Measurements from ENCODE around the gene SYTL2.

Gene SYTL2

DNA sequence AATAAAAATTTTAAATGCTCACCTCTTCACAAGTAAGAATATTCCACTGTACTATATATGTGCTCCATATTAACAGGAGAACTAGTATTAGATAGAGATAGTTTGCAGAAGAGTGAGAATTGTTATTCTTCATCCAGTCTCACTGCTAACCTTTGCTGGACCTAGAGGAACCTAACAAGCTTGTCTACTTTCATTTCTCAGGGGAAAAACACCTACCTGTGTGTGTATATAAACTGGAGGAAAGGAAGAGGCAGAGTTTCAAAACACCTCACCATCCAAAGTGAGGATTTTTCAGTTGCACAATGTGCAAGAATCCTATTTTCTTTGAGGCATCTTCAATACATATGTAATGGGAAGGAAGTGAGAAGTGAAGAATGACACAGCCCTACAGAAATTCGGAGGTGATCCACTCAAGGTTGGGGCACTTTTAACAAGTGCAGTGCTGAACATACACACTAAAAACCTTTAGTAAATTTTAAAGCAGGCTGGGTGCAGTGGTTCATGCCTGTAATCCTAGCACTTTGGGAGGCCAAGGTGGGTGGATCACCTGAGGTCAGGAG, 52.4 kb downstream of the SYTL2 start:
- DNase-seq (ENCODE audit: low spot score) = no peak

DNA sequence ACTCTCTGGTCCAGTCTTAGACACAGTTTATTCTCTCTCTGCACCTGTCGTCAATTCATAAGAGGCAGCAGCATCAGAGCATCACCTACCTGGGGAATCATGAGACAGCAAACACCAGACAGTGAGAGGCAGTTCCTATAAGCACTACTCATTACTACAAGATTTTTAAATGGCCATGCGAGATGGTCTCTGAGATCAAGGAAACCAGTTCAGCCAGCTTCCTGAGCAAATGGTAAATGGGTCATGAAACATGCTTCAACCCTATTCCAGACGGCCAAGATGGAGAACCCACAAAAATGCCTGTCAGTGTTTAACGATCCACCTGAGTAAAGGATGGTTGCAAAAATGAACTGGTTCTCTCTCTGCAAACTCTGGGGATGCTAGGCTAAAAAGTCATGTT, 52.9 kb downstream of the SYTL2 start:
- no peak for DNase-seq (ENCODE audit: low spot score)

DNA sequence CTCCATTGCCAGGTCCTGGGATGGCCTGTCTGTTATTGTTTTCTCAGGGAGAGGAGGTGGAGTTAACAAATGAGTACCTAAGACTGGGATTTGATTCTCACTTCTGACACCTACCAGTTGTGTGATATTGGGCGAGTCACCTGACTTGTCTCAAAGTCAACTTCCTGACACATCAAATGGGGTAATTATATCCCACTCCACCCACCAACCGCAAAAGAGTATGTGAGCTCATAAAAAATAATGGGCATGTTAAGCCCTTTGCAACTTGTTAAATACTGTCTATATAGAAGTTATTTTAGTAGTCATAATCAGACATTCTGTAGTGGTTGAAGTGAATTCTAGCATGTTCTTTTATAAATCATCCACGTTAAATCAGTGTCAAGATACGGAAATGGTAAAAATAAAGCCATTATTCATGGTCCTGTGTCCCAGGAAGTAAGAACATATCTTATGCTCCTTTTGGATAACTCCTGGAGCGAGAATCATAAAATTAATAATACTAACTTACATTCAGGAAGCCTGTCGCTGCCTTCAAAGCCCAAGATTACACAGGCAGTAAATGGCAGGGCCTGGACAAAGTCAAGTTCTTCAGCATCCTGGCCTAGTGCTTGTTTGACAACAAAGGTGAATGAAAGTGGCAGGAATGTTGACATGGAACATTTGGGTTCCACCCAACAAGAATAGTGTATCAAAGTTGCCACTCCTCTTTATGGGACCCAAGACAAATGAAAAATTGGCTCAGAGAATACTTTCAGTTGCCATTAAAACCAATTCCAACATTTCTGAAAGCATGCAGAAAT, 54.3 kb downstream of the SYTL2 start:
- DNase-seq (ENCODE audit: low spot score) = peak; percentile 47

DNA sequence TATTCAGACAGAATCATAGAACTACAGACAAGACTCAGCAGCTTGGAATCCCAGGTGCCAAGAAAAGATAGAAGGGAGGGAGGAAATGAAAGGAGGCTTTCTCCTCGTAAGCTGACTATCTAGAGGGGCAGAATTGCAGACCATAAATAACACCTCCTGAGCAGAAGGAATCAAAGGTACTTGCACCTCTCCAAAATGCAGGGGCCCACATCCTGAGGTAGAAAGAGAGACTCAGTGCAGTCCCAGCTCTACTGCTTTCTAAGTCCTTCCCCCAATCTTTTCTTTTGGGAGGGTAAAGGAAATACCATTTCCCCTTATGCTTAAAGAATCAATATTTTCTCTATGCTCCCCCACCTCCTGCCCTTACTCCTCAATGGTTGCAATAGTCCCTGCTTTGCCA, 55.2 kb downstream of the SYTL2 start:
- no peak for DNase-seq (ENCODE audit: low spot score)

DNA sequence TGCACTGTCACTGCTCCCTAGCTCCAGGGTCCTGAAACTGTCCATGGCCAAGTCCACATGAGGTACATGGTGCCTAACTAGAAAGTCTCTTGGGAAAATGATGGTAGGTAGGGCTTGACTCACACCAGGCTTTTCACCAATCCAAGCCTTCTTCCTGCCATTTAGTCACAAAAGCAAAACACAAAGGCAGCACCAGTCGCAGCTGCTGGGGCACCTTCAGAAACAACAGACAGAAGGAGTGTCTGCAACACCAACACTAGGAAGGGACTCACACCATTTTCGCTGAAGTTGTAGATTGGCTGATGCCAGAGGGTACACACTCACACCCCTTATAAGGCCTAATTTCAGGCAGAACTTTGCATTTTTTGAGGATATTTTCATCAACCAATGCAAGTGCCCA, 55.7 kb downstream of the SYTL2 start:
- no peak for DNase-seq (ENCODE audit: low spot score)

DNA sequence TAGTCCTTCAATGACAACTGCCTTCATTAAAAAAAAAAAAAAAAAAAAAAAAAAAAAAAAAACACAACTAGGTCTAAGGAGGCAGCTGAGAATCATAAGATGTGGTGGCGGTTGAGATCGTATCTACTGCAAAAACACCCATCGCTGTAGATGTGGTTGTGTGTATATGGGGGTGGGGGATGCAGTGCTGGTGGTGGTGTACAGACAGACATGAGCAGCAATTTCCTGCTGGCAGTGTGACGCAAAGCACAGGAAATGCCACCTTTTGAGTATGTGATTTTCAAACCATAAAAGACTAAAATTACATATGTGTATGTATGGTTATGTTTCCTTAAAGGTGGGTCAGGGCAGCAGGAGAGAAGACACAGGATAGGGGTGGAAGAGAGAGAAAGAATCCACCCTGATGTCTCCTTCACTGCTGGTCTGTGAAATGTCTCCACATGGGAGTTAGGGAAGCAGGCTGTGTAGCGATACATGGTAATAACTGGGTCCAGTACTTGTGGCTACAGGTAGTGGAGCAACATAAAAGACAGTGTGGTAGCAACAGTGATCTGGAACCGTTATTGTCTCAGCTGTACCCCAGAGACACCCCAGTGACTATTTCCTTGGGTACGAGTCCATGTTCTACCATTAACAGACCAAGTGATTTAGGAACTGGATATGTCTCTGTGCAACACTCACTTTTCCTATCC, 57.9 kb downstream of the SYTL2 start:
- DNase-seq (ENCODE audit: low spot score) = peak; percentile 95

DNA sequence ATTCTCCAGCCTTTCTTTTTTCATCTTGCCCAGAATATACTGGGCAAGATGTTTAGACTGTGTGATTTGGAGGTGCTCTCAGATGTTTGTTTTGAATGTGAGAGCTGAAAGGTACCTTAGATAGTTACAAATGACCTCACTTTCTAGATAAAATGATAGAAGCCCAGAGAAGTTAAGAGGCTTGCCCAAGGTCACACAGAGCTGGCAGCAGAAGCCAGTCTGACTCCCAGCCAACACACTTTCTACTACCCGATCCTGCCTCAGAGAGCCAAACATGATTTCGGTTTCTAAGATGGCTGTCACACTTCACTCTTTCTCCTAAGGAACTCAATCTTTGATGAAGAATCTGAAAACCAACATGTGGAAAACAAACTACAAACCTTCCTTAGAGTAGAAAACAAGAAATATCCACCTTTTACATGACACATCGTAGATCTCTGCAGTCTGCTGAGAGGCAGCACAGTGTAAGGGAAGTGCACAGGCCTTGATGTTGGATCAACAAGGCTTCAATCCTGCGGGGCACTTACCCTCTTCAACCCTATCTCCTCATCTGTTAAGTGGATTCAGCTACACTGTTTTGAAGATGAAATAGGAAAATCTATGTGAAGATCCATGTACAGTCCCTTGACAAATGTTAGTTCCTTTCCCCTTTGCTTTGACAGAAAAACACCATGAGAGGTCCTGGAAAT, 58.6 kb downstream of the SYTL2 start:
- peak; percentile 46 for DNase-seq (ENCODE audit: low spot score)

DNA sequence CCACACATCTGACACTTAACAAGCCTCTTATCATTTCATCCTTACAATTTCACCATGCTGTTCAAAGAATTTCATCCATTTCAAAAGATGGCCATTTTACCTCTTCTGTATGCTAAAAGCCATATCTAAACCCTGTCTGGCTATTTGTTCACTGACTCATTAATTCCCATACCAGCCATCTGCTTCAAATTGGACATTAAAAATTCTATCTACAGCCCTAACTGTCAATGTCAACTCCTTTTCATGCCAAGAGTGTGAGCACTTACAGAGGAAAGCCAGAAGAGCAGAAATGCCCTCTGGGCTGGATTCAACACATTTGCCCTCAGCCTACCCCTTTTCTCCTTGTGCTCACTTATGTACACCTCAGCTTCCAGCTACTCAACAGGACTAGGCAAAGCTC, 59.2 kb downstream of the SYTL2 start:
- DNase-seq (ENCODE audit: low spot score) = no peak

DNA sequence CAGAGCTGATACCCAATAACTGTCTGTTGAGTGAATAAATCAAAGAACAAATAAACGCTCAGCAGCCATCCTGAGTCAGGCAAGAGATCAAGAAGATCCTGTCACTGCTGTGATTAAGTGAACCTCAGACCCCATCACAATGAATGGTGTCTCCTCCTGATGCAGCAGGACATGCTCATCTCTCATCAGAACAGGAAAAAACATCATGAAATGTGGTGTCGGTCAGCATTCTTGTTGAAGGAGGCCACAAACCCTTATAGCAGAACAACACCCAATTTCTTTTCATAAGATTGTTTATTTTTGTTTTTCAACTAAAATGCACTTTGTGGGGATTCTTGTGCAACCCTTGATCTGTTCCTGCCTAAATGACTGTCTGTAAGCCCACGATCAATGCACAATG, 60.3 kb downstream of the SYTL2 start:
- no peak for DNase-seq (ENCODE audit: low spot score)

DNA sequence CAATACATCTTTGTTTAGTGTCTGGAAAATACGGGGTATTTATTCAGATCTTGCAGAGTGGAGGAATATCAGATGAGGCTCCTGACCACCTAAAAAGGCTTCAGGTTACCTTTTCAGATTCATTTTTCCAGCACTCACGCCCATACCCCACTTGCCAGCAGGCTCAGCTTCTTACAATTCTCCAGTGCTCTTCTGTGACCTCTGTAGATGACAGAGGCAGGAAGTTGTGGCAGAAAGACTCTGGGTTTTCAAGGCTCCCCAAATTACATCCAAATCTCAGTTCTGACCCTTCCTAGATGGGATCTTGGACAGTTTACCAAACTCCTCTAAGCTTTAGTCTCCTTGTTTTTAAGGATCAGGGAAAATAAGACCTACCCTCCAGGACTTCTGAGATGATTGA, 61.1 kb downstream of the SYTL2 start:
- DNase-seq (ENCODE audit: low spot score) = no peak

DNA sequence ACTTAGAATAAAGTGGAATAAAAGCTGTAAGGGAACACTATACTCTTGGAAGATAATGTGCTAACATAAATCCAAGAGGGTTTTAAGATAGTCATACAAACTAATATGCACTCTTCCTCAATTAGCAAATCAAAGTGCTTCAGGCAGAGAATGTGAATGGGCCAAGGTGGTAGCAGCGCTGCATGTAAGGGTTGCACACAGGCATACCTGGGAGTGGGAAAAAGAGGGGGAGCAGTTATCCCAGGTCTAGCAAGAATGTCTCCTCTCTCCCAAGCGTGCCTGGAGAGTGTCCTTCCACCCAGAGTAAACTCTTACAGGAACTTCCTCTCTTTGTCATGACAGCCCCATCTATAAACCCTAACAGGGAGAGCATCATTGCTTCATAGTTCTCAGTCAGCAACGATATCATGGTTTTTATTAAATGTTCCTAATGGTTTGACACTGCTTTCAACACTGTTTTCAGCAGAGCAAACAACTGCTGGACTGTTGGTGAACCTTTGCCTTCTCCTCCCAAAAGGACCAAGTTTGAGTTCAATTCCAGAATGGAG, 61.6 kb downstream of the SYTL2 start:
- no peak for DNase-seq (ENCODE audit: low spot score)

DNA sequence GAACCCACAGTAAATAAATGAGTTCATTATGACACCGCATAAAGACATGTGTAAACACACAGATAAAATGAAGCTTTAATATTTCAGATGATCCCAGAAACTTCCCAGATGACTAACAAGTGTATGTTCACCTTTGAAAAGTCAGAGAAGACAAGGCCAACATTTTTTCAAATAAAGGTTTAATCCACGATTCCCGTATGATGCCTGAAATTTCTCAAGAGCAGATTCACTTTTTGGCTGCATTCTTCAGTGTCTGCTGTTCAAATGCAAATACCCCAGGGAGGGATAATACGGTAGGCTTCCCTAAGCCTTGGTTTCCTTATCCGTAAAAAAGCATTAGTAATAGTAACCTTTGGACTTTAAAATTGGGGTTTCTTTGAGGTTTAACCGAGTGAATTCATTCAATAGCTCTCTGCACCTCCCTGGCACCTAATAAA, 62.5 kb downstream of the SYTL2 start:
- DNase-seq (ENCODE audit: low spot score) = no peak

DNA sequence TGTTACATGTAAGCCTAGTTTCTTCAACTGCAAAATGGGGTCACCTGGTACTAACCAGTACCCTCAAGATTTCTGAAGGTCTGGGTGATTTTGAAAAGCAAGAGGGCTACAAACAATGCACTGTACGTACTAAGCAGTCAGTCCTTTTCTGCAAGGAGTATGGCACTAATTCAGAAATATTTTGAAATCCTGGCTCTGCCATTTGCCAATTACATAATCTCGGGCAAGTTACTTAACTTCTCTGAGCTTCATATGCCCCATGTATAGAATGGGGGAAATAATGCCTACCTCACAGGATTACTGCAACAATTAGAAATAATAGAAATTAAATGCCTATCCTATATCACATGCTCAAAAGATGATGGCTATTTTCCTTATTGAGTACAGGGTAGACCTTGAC, 64.3 kb downstream of the SYTL2 start:
- DNase-seq (ENCODE audit: low spot score) = no peak

DNA sequence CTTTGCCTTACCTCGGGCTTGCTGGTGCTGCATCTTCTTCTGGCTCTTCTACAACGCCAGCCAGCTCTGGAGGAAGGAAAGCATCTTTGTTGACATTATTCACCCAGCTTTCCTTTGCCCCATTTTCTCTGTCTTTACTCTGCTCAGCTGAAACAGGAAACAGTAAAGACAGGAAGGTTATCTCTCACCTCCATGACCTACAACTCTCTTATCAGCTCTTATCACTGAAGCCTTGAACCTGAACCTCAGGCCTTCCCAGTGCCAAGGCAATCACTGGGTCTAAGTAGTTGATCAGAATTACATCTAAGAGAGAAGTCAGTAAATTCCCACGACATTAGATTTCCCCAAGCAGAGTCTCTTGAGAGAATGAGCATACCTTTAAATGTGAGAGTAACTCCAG, 65.3 kb downstream of the SYTL2 start:
- no peak for DNase-seq (ENCODE audit: low spot score)

DNA sequence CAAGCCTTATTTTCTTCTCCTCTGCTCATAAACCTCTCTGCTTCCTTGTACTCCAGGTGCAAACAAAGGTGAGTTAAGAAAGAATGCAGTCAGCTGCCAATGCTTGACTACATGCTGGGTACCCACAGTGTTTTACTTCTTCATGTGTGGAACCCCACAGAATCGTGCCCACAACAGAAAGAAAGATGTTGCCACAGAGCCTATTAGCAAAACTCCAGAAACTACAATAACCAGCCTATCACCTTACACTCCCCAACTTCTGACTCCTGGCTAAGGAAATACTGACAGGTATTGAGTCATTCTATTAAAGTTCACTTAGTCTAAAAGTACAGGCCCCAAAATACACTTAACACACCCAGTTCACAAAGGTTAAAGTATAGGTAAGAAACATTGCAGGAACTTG, 68.1 kb downstream of the SYTL2 start:
- DNase-seq (ENCODE audit: low spot score) = no peak

DNA sequence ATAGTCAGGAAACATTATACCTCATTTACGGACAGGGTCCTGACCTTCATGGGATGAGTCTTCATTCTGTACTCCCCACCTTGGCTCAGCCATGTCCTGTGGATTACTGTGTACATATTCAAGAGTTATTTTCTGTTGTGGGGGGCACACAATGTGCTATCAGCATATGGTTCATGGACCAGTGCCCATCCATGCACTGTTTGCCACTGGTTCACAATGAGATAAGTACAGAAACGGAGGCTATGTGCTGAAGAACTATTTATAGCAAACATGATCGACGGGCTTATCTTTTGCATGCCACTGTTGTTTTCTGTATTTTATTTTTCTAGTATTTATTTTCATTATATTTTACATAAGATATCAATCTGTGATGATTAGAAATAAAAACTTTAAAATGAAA, 68.6 kb downstream of the SYTL2 start:
- no peak for DNase-seq (ENCODE audit: low spot score)

DNA sequence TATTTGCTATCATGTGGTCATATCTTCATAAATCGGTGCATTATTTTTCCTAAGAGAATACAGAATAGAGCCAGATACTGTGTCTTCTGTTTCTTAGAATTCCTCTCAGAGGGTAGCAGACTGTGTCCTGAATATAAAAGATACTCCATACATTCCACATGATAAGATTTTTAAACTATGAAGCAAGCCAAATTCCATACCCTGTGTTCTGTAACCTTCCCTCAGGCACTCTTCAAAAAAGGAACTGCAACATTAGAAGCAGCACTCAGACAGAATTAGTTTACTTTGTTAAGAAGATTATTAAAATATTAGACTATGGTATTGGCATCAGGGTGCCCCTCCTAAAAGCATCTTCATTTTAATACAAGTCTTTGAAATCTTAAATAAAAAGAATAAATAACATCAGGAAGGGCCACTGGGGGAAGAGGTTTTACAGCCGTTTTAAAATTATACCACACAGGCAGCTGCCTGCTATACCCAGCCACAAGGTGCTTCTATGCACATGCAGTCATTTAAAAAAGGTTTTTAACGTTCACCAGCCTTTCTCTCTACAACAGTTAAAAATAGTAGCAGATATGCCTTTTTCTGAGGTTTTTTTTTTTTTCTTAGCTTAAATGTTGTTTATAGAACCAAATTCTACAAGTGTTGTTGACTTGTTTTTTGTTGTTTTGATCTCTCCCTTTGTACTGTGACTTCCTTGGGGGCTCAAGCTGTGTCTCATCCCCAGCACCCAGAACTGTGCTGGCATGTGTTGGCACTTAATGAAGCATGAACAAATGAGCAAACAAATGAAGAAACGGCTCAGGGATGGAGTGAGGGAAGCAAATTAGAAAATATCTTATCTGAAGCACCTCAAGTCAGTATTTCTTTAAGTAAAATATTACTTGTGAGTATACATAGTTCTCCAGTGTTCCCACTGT, 70.2 kb downstream of the SYTL2 start:
- DNase-seq (ENCODE audit: low spot score) = no peak

DNA sequence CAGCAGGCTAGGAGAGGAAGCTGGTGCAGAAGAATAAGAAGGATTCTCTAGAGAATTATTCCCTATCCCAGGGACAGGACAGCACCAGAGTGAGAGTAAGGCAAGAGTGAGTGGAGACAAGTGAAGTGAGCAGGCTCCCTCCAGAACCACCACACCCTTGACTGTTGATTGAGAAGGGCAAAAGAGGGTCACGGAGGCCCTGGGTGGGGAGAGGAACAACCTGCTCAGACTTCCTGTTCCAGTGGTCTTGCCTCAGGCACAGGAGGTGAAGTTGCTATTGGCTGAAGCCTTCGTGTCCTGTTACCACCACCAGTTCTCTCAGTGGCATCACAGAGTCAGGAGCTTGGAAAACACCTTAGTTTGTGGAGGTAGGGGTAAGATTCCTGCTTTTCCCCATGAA, 73.2 kb downstream of the SYTL2 start:
- DNase-seq (ENCODE audit: low spot score) = peak; percentile 18

DNA sequence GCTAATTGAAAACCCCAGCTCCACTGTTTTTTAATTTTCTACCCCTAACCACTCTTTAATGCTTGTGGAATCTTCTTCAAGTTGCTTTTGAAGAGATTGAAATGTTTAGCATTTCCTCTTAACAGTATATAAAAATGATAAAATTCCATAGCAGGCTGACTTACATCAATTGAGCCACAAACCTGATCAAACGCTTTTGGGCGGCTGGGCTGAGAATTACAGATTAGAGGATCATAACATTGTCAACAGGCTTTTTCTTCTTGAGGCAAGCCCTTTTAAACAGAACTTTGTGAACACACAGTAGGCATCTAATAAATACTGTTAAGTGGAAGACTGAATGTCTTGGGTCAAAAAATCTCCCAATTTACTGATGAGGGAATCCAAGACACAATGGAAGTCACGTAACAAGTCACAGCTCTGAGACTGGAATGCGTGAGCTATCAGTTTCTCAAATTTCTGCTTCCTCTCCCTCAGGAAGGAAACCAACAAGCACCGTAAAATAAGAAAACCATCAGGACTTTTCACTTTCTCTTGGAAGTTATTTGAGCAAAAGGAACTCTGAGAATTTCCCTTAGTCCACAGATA, 75.0 kb downstream of the SYTL2 start:
- no peak for DNase-seq (ENCODE audit: low spot score)

DNA sequence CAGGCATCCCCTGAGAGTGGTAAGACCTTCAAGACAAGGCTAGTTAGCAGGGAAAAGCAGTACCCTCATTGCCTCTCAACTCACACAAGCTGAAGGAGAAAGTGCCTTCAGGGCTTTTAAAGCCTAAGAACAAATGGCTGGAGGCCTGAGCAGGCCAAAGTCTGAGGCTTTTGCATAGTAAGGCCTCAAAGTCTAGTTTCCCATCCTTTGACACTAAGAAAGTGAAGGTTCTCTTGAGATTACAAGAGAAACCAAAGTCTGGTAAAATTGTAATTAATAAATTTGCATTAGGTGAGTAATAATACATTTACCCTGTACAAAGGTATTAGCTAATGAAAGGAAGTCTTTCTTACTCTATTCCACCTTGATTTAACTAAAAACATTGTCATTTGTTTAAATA, 78.0 kb downstream of the SYTL2 start:
- no peak for DNase-seq (ENCODE audit: low spot score)

DNA sequence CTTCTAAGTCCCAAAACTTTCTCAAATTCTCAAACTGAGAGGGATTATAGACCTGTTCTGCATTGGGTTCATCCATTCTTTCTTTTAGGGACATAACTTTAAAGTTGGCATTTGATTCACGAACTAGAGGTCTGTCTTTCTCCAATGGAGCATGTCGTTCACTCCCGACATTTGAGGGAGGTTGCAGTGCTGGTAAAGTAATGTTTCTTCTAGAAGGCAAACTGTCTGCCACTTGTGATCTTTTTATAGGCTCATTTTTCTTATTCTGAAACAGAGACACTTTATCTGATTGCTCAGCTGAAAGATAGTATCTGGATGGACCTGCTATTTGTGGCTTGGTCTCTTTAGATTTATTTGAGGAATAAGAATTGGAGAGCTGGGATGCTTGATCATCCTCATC, 84.6 kb downstream of the SYTL2 start:
- DNase-seq (ENCODE audit: low spot score) = no peak
